GM19193 (cell line): ENCODE data around the gene BRF1.

Source experiments
- POLR2A ChIP-seq: IDR thresholded peaks from 4 replicates; pipeline ENCODE4 v1.6.1; 2011; ENCODE audit not compliant: insufficient read depth, insufficient read length; ENCODE audit errors: extremely low read depth

BRF1 gene

DNA sequence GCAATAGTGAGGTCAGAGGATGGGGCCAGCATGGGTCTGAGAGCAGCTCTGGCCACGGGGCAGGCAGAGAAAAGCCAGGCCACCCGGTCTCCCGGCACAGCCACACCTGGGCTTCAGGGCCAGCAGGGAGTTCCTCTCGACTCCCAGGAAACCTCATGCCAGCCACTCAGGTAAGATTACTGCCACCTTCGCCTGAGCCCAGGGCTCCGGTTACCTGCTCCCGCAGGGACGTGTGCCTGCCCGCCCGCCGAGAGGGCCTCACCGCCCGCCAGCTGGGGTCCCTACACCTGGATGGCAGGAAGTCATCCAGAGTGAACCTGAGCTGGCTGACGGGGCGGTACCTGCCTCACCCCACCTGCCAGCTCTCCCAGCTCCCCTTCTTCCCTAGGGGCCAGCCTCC, 139.5 kb downstream of the BRF1 start:
- no peak for TF ChIP-seq POLR2A

DNA sequence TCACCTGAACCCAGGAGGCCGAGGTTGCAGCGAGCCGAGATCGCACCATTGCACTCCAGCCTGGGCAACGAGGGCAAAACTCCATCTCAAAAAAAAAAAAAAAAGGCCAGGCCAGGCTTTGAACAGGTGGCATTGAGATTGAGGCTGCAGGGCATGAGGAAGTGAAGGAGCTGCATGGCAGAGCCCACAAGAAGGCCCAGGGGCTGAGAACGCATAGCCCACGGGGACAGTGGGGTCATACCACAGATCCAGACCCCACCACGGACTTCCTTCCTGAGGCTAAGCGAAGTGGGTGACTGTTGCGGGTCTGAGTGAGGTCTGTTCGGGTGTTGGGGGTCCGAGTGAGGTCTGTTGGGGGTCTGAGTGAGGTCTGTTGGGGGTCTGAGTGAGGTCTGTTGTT, 140.0 kb downstream of the BRF1 start:
- TF ChIP-seq POLR2A: no peak

GRCh38 chr14:105159344-105159743, 141.5 kb downstream of the BRF1 start:
- no peak for TF ChIP-seq POLR2A
